Liver (tissue), 9 donors: Measurements from ENCODE around the gene MADCAM1. TPM values are rescaled to one million over a fixed set of nuclear protein-coding genes. Genes with fewer than 3 reads are reported as not detected.

Experiments used
- DNase-seq: peaks from one replicate; pipeline ENCODE4 v3.0.0-alpha.2; 2017; ENCODE audit warnings: low spot score
- H3K27ac ChIP-seq, 2 donors: one replicate each; pipeline ENCODE4 v1.7.0; 2013; ENCODE audit warnings: inconsistent platforms in 2 of 2, low read length in 2 of 2, control low read depth in 1 of 2, low read depth in 1 of 2, mild to moderate bottlenecking in 1 of 2
- H3K27me3 ChIP-seq, 4 donors: one replicate each; pipeline versions ENCODE4 v1.6.1 to v1.7.0; 2013; ENCODE audit warnings: low read length in 3 of 4, inconsistent platforms in 1 of 4, mild to moderate bottlenecking in 1 of 4, moderate library complexity in 1 of 4; ENCODE audit not compliant: control insufficient read depth in 4 of 4, insufficient read depth in 4 of 4
- H3K36me3 ChIP-seq, 4 donors: one replicate each; pipeline versions ENCODE4 v1.6.1 to v1.7.0; 2013; ENCODE audit warnings: low read length in 3 of 4, mild to moderate bottlenecking in 3 of 4, low read depth in 1 of 4, moderate library complexity in 1 of 4; ENCODE audit not compliant: control insufficient read depth in 4 of 4, insufficient read depth in 3 of 4
- H3K4me1 ChIP-seq, 4 donors: one replicate each; pipeline versions ENCODE4 v1.6.1 to v1.7.0; 2013; ENCODE audit warnings: low read length in 3 of 4, mild to moderate bottlenecking in 3 of 4, moderate library complexity in 1 of 4; ENCODE audit not compliant: control insufficient read depth in 4 of 4, insufficient read depth in 4 of 4
- H3K4me3 ChIP-seq, 3 donors: one replicate each; pipeline versions ENCODE4 v1.6.1 to v1.7.0; 2013; ENCODE audit warnings: low read length in 3 of 3, control low read depth in 1 of 3, low read depth in 1 of 3, mild to moderate bottlenecking in 1 of 3
- H3K9ac ChIP-seq, 2 donors: one replicate each; pipeline ENCODE4 v1.7.0; 2013; ENCODE audit warnings: low read length in 2 of 2, mild to moderate bottlenecking in 2 of 2, moderate library complexity in 2 of 2, control low read depth in 1 of 2, low read depth in 1 of 2
- H3K9me3 ChIP-seq, 4 donors: one replicate each; pipeline versions ENCODE4 v1.6.1 to v1.7.0; 2013; ENCODE audit warnings: low read length in 3 of 4; ENCODE audit not compliant: control insufficient read depth in 4 of 4
- EGR1 ChIP-seq, 2 donors: IDR thresholded peaks; 2 replicates each; pipeline ENCODE4 v1.6.1; 2016 to 2018; ENCODE audit warnings: antibody characterized with exemption in 2 of 2, low read depth in 2 of 2
- FOXA1 ChIP-seq: IDR thresholded peaks from 2 replicates; pipeline ENCODE4 v1.6.1; 2016; ENCODE audit warnings: antibody characterized with exemption
- FOXA2 ChIP-seq: IDR thresholded peaks from 2 replicates; pipeline ENCODE4 v1.6.1; 2016; ENCODE audit warnings: antibody characterized with exemption
- GABPA ChIP-seq, 2 donors: IDR thresholded peaks in 1 of 2; conservative IDR thresholded peaks in 1 of 2; 2 replicates each; pipeline ENCODE4 v1.6.1; 2016; ENCODE audit warnings: antibody characterized with exemption in 2 of 2, mild to moderate bottlenecking in 1 of 2, moderate library complexity in 1 of 2
- HNF4A ChIP-seq, 2 donors: conservative IDR thresholded peaks; 2 replicates each; pipeline ENCODE4 v1.6.1; 2016; ENCODE audit warnings: antibody characterized with exemption in 2 of 2, mild to moderate bottlenecking in 2 of 2
- HNF4G ChIP-seq: IDR thresholded peaks from 2 replicates; pipeline ENCODE4 v1.6.1; 2016; ENCODE audit warnings: antibody characterized with exemption
- JUND ChIP-seq, 2 donors: IDR thresholded peaks; 2 replicates each; pipeline ENCODE4 v1.6.1; 2016; ENCODE audit warnings: antibody characterized with exemption in 2 of 2
- NR2F2 ChIP-seq: IDR thresholded peaks from 2 replicates; pipeline ENCODE4 v1.6.1; 2016; ENCODE audit warnings: antibody characterized with exemption
- RAD21 ChIP-seq, 2 donors: IDR thresholded peaks; 2 replicates each; pipeline ENCODE4 v1.6.1; 2016; ENCODE audit warnings: antibody characterized with exemption in 2 of 2, mild to moderate bottlenecking in 2 of 2
- RXRA ChIP-seq, 2 donors: IDR thresholded peaks; 2 replicates each; pipeline ENCODE4 v1.6.1; 2017 to 2018; ENCODE audit warnings: antibody characterized with exemption in 2 of 2, mild to moderate bottlenecking in 1 of 2
- SP1 ChIP-seq: IDR thresholded peaks from 2 replicates; pipeline ENCODE4 v1.6.1; 2018; ENCODE audit warnings: antibody characterized with exemption, mild to moderate bottlenecking
- TAF1 ChIP-seq: conservative IDR thresholded peaks from 2 replicates; pipeline ENCODE4 v1.6.1; 2016; ENCODE audit warnings: antibody characterized with exemption, mild to moderate bottlenecking
- YY1 ChIP-seq: IDR thresholded peaks from 2 replicates; pipeline ENCODE4 v1.6.1; 2016; ENCODE audit warnings: antibody characterized with exemption, mild to moderate bottlenecking
- WGBS: extraction: QIAGEN DNeasy Blood & Tissue Kit; methylation state at CpG from one replicate; pipeline ENCODE4 v1.1.7; 2013; 5-methylcytosine and 5-hydroxymethylcytosine counted together
- polyA plus RNA-seq, 2 donors: library from polyadenylated mRNA; stranded (reverse) in 1 of 2; unstranded in 1 of 2; fragments of 200-250 nt in 1 of 2; fragments of >200 nt in 1 of 2; fragmentation: Nextera tagmentation in 1 of 2; extraction: Ambion mirVana in 1 of 2; gene quantifications; one replicate each; pipeline versions ENCODE4 v1.2.1 to v1.2.3, GENCODE V29; 2013 to 2015
- total RNA-seq, 2 donors: library from RNA; depleted of rRNA; stranded (reverse); fragments of >200 nt; gene quantifications; one replicate each; pipeline ENCODE4 v1.2.3, GENCODE V29; 2014
- TF ChIP-seq, protein P1 (sequence below): IDR thresholded peaks from 2 replicates; pipeline ENCODE4 v1.6.1; 2016; ENCODE audit warnings: antibody characterized with exemption
- TF ChIP-seq, protein P2 (sequence below): fragments of 150-350 bp; IDR thresholded peaks from 2 replicates; pipeline ENCODE4 v1.5.1; 2017; ENCODE audit warnings: improper control_type of control experiment, low read depth, low read length; ENCODE audit not compliant: missing input control
- TF ChIP-seq, protein P3 (sequence below): IDR thresholded peaks from 2 replicates; pipeline ENCODE4 v1.6.1; 2016; ENCODE audit warnings: antibody characterized with exemption
- TF ChIP-seq, protein P4 (sequence below): IDR thresholded peaks from 2 replicates; pipeline ENCODE4 v1.6.1; 2016; ENCODE audit warnings: antibody characterized with exemption
- TF ChIP-seq, protein P5 (sequence below): IDR thresholded peaks from 2 replicates; pipeline ENCODE4 v1.6.1; 2016; ENCODE audit warnings: antibody characterized with exemption, mild to moderate bottlenecking
- donor health status: healthy.
- donor health status: healthy.
- donor health status: healthy.
- donor health status: healthy.
- donor health status: healthy.

The MADCAM1 gene
- total and polyA plus RNA-seq, 4 donors, result 0.17 to 0.32 (median 0.24) TPM

DNA sequence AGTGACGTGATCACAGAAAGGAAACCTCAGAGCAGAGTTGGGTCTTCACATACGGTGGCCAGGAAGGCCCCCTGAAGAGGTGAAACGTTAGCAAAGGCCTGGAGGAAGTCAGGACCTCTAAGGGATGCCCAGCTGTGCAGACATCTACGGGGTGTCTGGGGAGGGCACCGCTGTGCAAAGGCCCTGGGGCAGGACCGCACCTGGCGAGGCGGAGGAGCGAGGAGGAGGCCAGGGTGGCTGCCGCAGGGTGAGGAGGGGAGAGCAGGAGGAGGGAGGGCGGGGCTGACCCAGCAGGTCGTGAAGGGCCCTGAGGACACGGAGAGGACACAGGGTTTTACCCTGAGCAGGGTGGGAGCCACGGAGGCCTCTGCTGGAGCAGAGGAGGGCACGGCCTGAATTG lies 11.8 kb upstream of the MADCAM1 start:
- H3K4me3 ChIP-seq, result no peak overlapping the region
- no peak for DNase-seq
- H3K27me3 ChIP-seq, result no peaks in the 10 kb centered on the region
- peaks cover 0 to 10% (median 6%) of the 10 kb centered on the region in 4 donors for H3K4me1 ChIP-seq
- 59% methylated on average over 15 of the region's 15 CpGs for WGBS
- no peak overlapping the region for H3K27ac ChIP-seq
- H3K9ac ChIP-seq, result no peak overlapping the region
- no peaks in the 10 kb centered on the region for H3K36me3 ChIP-seq
- H3K9me3 ChIP-seq, result no peaks in the 10 kb centered on the region
- no peak for TF ChIP-seq SP1
- TF ChIP-seq, protein P1, sequence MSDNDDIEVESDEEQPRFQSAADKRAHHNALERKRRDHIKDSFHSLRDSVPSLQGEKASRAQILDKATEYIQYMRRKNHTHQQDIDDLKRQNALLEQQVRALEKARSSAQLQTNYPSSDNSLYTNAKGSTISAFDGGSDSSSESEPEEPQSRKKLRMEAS, result no peak
- TF ChIP-seq, protein P2, sequence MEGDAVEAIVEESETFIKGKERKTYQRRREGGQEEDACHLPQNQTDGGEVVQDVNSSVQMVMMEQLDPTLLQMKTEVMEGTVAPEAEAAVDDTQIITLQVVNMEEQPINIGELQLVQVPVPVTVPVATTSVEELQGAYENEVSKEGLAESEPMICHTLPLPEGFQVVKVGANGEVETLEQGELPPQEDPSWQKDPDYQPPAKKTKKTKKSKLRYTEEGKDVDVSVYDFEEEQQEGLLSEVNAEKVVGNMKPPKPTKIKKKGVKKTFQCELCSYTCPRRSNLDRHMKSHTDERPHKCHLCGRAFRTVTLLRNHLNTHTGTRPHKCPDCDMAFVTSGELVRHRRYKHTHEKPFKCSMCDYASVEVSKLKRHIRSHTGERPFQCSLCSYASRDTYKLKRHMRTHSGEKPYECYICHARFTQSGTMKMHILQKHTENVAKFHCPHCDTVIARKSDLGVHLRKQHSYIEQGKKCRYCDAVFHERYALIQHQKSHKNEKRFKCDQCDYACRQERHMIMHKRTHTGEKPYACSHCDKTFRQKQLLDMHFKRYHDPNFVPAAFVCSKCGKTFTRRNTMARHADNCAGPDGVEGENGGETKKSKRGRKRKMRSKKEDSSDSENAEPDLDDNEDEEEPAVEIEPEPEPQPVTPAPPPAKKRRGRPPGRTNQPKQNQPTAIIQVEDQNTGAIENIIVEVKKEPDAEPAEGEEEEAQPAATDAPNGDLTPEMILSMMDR, result no peak
- TF ChIP-seq, protein P3, sequence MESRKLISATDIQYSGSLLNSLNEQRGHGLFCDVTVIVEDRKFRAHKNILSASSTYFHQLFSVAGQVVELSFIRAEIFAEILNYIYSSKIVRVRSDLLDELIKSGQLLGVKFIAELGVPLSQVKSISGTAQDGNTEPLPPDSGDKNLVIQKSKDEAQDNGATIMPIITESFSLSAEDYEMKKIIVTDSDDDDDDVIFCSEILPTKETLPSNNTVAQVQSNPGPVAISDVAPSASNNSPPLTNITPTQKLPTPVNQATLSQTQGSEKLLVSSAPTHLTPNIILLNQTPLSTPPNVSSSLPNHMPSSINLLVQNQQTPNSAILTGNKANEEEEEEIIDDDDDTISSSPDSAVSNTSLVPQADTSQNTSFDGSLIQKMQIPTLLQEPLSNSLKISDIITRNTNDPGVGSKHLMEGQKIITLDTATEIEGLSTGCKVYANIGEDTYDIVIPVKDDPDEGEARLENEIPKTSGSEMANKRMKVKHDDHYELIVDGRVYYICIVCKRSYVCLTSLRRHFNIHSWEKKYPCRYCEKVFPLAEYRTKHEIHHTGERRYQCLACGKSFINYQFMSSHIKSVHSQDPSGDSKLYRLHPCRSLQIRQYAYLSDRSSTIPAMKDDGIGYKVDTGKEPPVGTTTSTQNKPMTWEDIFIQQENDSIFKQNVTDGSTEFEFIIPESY, result no peak
- TF ChIP-seq, protein P4, sequence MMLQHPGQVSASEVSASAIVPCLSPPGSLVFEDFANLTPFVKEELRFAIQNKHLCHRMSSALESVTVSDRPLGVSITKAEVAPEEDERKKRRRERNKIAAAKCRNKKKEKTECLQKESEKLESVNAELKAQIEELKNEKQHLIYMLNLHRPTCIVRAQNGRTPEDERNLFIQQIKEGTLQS, result no peak
- no peak for TF ChIP-seq GABPA (IDR thresholded peaks at IDR 0.05 in 1 of 2, conservative IDR thresholded peaks at IDR 0.05 in 1 of 2)
- no peak for TF ChIP-seq HNF4G
- TF ChIP-seq FOXA1, result no peak
- TF ChIP-seq, protein P5, sequence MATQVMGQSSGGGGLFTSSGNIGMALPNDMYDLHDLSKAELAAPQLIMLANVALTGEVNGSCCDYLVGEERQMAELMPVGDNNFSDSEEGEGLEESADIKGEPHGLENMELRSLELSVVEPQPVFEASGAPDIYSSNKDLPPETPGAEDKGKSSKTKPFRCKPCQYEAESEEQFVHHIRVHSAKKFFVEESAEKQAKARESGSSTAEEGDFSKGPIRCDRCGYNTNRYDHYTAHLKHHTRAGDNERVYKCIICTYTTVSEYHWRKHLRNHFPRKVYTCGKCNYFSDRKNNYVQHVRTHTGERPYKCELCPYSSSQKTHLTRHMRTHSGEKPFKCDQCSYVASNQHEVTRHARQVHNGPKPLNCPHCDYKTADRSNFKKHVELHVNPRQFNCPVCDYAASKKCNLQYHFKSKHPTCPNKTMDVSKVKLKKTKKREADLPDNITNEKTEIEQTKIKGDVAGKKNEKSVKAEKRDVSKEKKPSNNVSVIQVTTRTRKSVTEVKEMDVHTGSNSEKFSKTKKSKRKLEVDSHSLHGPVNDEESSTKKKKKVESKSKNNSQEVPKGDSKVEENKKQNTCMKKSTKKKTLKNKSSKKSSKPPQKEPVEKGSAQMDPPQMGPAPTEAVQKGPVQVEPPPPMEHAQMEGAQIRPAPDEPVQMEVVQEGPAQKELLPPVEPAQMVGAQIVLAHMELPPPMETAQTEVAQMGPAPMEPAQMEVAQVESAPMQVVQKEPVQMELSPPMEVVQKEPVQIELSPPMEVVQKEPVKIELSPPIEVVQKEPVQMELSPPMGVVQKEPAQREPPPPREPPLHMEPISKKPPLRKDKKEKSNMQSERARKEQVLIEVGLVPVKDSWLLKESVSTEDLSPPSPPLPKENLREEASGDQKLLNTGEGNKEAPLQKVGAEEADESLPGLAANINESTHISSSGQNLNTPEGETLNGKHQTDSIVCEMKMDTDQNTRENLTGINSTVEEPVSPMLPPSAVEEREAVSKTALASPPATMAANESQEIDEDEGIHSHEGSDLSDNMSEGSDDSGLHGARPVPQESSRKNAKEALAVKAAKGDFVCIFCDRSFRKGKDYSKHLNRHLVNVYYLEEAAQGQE, result no peak
- no peak for TF ChIP-seq RAD21 (IDR thresholded peaks at IDR 0.05)
- no peak for TF ChIP-seq EGR1 (IDR thresholded peaks at IDR 0.05; ENCODE audit: low read depth in 2 of 2)
- no peak for TF ChIP-seq JUND (IDR thresholded peaks at IDR 0.05)
- TF ChIP-seq RXRA (IDR thresholded peaks at IDR 0.05), result no peak
- no peak for TF ChIP-seq YY1
- no peak for TF ChIP-seq NR2F2
- no peak for TF ChIP-seq FOXA2
- no peak for TF ChIP-seq TAF1
- no peak for TF ChIP-seq HNF4A (conservative IDR thresholded peaks at IDR 0.05)
